Measurements from ENCODE around the gene CDH13. TPM values are rescaled to one million over a fixed set of nuclear protein-coding genes. Genes with fewer than 3 reads are reported as not detected.

The CDH13 gene
- total and polyA plus RNA-seq, 2 of the 8 experiments (the other 6 are each of a cell fraction or from before 2014, with no cell fraction given) = 2.3 to 2.4 TPM

GRCh38 chr16:82752172-82752571 lies 125.4 kb downstream of the CDH13 start (continued):
- TF ChIP-seq SRF (IDR thresholded peaks at IDR 0.05; ENCODE audit: low read depth, low read length) (no peak), CEBPB (IDR thresholded peaks at IDR 0.05; ENCODE audit: low read depth, low read length) (no peak)
